Cardiac fibroblast (primary cell): ENCODE results near the gene CATSPER3.

Experiments
- DNase-seq, 2 donors: peaks; one replicate each; pipeline versions ENCODE4 v3.0.0 to v3.0.0-alpha.2; 2010; ENCODE audit warnings: low read depth in 2 of 2
- H3K4me3 ChIP-seq, 2 donors: replicated peaks in 1 of 2; 1 replicate in 1 of 2; 2 replicates in 1 of 2; pipeline ENCODE4 v1.5.1; 2011; ENCODE audit warnings: low read depth in 2 of 2, low read length in 2 of 2, mild to moderate bottlenecking in 2 of 2, moderate library complexity in 1 of 2
- CTCF ChIP-seq: IDR thresholded peaks from one replicate; pipeline ENCODE4 v1.5.1; 2011; ENCODE audit warnings: low read depth, mild to moderate bottlenecking, low read length, inconsistent platforms

The CATSPER3 gene

GRCh38 chr5:135013947-135014570 is 46.4 kb downstream of the CATSPER3 start:
- H3K4me3 ChIP-seq = no peak overlapping the region
- no peak for TF ChIP-seq CTCF
- DNase-seq = peak in 1 of 2 donors; percentile 55

- DNase-seq = no peak
- H3K4me3 ChIP-seq = no peak overlapping the region
- no peak for TF ChIP-seq CTCF
Observed at GRCh38 chr5:135015942-135016341, 48.2 kb downstream of the CATSPER3 start.

- no peak for TF ChIP-seq CTCF
- H3K4me3 ChIP-seq = no peak overlapping the region
- no peak for DNase-seq
Observed at GRCh38 chr5:135016861-135017290, 49.2 kb downstream of the CATSPER3 start.

- no peak for DNase-seq
- TF ChIP-seq CTCF = no peak
Observed at GRCh38 chr5:135018457-135018856, 50.8 kb downstream of the CATSPER3 start.

GRCh38 chr5:135019314-135019713 is 51.6 kb downstream of the CATSPER3 start:
- TF ChIP-seq CTCF = no peak
- no peak for DNase-seq
- H3K4me3 ChIP-seq = no peak overlapping the region

More at GRCh38 chr5:135018457-135018856, 50.8 kb downstream of the CATSPER3 start:
- H3K4me3 ChIP-seq = no peak overlapping the region

GRCh38 chr5:135020111-135020895 is 52.6 kb downstream of the CATSPER3 start:
- DNase-seq = no peak
- H3K4me3 ChIP-seq = no peak overlapping the region
- no peak for TF ChIP-seq CTCF
